ENCODE data around the gene CLDN4.
"Not testable (repeated sequence)": the region's sequence is repeated elsewhere in the genome, so short reads cannot be mapped to it uniquely, and the experiment has no call there.

CLDN4 gene

DNA sequence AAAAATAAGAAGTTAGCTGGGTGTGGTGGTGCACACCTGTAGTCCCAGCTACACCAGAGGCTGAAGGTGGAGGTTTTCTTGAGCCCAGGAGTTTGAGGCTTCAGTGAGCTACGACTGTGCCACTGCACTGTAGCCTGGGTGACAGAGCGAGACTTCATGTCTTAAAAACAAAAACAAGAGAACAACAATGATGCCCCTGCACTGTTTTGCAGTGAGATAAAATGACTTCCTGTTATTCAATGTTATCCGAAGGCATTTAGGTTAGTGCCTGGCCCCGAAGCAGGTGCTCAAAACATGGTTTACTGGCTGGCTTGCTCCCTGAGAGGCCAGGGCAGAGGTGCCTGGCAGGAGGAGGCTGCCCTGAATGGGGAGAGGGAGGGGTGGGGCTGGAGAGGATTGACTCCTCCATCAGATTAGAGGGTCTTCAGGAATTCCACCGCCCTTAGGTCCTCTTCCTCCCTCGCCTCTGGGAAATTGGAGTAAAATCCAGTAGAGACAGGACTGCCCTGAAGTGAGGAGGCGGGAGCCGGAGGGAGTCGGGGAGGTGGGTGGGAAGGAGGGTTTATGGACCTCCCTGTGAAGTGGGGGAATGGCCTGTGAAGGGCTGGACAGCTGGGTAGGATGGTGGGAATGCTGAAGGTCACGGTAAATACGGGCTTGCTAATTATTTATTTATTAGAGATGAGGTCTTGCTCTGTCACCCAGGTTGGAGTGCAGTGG, 6.8 kb upstream of the CLDN4 start:
- no peak for DNase-seq

DNA sequence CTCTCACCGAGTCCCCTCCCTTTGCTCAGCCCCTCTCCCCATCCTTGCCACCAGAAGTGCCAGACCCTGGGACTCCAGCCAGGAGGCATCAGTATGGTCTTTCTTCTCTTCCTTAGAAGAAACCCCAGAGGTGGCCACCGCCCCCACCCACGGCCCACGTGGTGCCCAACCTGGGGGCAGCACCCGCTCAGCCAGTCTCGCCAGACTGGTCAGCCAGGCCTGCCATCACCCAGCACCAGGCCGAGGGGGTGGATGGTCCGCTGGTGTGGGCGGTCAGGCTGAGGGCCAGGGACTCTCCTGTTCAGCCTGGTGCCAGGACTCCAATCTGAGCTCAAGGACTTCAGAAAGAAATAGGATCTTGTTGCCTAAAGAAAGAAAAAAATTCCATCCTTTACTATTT, 5.8 kb upstream of the CLDN4 start:
- DNase-seq = no peak

GRCh38 chr7:73827567-73828106, 3.2 kb upstream of the CLDN4 start:
- DNase-seq = peak; percentile 91

DNA sequence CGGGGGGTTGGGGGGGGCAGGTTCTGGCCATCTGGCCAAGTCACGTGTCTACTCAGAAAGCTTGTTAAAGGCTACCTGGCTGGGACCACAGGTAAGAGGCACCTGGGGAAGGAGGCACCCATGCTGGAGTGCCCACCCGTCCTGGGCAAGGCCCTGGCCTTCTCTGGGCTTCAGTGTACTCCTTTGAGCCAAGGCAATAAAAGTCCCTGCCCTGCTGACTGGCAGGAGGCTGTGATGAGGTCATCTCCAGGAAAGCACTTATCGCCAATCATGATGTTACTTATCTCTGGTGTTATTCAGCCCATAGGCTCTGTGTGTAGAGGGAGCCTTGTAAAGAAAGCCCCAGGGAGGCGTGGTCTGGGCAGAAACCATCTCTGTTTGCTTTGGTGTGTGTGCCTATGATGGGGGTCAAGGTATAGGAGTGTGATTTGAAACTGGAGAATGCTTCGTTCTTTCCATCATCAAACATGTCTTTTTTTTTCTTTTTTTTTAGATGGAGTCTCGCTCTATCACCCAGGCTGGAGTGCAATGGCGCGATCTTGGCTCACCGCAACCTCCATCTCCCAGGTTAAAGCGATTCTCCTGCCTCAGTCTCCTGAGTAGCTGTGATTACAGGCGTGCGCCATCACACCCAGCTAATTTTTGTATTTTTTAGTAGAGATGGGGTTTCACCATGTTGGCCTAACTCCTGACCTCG, 2.5 kb upstream of the CLDN4 start:
- DNase-seq = peak; percentile 90

GRCh38 chr7:73828972-73829371, 1.8 kb upstream of the CLDN4 start:
- no peak for DNase-seq

DNA sequence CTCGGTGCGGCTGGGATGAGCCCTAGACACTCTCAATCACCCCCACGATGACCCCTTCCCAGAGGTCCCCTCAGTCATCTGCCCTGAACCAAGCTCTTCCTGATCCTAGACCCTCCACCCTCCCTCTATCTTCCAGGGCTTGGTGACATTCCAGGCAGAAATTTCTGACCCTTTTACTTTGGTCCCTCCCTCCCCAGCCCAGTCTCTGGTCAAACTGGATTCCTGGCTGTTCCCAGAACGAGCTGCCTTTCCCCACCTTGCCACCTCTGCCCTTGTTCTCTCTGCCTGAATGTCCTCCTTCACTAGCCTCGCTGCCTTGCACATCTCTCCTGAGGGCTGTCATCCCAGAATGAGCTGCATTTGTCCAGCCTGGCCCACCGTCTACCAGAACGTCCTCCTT, 1.3 kb upstream of the CLDN4 start:
- no peak for DNase-seq

- DNase-seq = no peak
Observed at GRCh38 chr7:73829921-73830680, 695 bp upstream of the CLDN4 start.

- no peak for DNase-seq
Observed at GRCh38 chr7:73831584-73831833, 713 bp downstream of the CLDN4 start.

DNA sequence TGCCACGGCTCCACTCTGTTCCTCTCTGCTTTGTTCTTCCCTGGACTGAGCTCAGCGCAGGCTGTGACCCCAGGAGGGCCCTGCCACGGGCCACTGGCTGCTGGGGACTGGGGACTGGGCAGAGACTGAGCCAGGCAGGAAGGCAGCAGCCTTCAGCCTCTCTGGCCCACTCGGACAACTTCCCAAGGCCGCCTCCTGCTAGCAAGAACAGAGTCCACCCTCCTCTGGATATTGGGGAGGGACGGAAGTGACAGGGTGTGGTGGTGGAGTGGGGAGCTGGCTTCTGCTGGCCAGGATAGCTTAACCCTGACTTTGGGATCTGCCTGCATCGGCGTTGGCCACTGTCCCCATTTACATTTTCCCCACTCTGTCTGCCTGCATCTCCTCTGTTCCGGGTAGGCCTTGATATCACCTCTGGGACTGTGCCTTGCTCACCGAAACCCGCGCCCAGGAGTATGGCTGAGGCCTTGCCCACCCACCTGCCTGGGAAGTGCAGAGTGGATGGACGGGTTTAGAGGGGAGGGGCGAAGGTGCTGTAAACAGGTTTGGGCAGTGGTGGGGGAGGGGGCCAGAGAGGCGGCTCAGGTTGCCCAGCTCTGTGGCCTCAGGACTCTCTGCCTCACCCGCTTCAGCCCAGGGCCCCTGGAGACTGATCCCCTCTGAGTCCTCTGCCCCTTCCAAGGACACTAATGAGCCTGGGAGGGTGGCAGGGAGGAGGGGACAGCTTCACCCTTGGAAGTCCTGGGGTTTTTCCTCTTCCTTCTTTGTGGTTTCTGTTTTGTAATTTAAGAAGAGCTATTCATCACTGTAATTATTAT, 1.2 kb downstream of the CLDN4 start:
- DNase-seq = peak; percentile 64

- DNase-seq = no peak
Observed at GRCh38 chr7:73832806-73833205, 2.0 kb downstream of the CLDN4 start.

- DNase-seq = no peak
Observed at GRCh38 chr7:73833251-73833919, 2.6 kb downstream of the CLDN4 start.

DNA sequence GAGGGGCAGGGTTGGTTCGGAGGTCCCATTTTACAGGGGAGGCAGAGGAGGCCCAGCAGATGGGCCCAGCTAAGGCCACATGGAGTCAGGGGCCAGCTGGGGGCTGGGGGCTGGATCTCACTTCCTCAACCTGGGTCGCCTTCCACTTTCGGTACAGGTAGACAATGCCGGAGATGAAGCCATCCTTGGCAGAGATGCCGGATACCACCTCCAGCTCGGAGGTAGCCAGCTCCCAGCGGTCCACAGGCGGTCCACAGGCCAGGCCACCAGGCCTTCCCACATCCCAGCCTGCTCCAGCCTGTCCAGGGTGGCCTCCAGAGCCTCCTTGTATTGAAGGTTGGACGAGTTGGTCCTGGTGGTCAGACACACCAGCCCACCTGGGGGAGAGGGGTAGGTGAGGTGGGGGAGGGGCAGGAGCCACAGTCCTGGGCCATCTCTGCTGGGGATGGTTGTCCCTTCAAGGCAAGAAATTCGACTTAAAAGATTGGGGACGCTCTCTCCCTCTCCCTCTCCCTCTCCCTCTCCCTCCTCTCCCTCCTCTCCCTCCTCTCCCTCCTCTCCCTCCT, 3.9 kb downstream of the CLDN4 start:
- no peak for DNase-seq

DNA sequence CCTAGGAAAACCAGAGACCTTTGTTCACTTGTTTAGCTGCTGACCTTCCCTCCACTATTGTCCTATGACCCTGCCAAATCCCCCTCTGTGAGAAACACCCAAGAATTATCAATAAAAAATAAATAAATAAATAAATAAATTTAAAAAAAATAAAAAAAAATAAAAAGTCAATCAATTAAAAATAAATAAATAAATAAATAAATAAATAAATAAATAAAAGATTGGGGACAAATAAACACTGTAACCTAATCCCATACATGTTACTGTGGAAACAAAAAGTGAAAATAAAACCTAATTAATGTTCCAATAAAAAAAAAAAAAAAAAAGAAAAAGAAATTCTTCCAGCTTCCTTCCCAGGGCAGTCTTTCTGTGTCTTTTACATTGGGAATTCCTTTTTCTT, 6.4 kb downstream of the CLDN4 start:
- DNase-seq = not testable (repeated sequence)

DNA sequence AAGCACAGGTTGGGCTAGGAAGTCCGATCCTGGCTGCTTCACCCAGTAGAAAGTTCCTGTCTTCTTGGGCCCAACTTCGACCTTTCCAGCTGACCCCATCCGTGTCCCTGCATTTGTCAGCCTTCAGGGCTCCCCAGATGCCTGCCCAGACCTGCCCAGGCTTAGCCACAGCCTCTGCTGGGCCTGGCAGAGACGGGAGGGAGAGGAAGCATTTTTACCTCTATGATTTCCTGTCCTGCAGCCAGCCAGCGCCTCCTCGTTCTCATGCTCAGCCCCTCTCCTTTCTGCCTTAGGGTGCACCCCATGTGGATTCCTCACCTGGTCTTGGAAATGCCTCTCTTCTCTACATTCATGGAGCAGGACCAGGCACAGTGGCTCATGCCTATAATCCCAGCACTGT, 7.8 kb downstream of the CLDN4 start:
- no peak for DNase-seq

GRCh38 chr7:73839290-73839689, 8.5 kb downstream of the CLDN4 start:
- DNase-seq = no peak

DNA sequence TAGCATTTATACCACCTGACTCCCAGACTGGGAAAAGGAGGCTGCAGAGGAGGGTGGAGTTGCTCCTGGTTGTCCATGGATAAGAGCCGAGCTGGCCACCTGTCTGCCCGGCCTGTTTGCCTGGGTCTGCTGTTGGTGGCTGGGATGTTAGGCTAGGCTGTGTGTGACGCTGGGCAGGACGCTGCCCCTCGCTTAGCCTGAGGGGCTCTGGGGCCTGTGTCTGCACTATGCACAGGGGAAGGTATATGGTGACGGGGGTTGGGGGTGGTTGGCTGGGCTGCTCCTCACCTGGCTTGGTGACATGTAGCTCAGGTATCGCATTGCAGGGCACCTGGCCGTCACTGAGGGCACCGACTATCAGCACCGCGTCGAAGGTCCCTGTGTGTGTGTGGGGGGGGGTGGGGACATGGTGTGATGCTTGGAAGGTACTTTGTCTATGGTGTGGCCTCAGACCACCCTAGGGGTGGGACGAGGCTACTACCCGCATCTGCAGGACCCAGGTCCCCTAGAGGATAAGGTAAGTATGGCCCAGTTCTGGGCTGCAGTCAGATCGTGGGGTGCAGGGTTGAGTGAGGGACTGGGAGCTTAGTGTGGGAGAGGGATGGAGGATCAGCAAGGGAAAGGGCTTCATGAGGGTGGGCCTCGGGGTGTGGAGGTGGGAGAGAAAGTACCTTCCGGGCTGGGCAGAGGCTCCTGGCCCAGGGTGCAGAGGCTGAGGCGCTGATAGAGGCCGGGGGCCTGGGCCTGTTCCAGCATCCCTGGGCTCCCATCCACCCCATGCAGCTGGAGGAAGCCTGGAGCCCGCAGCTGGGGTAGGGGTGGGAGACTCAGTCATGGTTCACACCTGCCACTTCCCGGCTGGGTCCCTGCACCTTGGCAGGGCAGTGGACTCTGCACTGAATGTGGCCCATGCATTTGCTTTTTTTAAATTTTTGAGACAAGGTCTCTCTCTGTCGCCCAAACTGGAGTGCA, 9.2 kb downstream of the CLDN4 start:
- DNase-seq = no peak

DNA sequence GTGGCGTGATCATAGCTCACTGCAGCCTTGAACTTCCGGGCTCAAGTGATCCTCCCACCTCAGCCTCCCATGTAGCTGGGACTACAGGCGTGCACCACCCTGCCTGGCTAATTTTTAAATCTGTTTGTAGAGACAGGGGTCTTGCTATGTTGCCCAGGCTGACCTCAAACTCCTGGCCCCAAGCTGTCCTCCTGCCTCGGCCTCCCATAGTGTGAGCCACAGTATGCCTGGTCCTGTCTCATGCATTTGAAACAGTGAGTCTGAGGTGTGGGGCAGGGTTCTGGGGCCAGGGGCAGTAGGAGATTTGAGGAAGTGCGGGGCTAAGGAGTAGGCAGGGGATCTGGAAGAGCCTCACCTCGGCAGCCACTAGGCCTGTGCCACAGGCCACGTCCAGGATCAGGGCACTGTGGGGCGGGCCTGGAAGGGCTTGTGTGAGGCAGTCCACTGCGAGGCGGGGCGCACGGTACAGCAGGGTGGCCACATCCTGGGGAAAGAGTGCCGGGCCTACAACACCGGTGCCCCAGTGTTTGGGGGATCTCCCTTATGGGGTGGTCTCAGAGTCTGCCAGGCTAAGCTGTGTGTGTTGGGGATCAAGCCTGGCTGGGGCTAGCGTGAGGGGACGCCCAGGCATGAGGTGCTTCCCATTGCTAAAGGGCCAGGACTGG, 10.1 kb downstream of the CLDN4 start:
- DNase-seq = no peak

DNA sequence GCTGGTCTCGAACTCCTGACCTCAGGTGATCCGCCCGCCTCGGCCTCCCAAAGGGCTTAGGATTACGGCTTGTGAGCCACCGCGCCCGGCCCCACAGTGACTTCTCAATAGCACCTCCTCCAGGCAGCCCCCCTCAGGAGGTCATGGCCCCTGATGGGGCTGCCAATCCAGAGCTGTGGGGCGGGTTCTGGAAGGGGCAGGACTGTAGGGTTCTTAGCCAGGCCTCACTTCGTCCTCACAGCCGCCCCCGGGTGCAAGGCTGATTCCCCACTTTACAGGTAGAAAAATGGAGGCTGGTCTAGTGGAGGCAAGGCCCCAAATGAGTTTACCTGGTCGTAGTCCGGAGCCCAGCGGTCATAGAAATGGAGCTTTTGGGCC, 10.9 kb downstream of the CLDN4 start:
- DNase-seq = no peak

DNA sequence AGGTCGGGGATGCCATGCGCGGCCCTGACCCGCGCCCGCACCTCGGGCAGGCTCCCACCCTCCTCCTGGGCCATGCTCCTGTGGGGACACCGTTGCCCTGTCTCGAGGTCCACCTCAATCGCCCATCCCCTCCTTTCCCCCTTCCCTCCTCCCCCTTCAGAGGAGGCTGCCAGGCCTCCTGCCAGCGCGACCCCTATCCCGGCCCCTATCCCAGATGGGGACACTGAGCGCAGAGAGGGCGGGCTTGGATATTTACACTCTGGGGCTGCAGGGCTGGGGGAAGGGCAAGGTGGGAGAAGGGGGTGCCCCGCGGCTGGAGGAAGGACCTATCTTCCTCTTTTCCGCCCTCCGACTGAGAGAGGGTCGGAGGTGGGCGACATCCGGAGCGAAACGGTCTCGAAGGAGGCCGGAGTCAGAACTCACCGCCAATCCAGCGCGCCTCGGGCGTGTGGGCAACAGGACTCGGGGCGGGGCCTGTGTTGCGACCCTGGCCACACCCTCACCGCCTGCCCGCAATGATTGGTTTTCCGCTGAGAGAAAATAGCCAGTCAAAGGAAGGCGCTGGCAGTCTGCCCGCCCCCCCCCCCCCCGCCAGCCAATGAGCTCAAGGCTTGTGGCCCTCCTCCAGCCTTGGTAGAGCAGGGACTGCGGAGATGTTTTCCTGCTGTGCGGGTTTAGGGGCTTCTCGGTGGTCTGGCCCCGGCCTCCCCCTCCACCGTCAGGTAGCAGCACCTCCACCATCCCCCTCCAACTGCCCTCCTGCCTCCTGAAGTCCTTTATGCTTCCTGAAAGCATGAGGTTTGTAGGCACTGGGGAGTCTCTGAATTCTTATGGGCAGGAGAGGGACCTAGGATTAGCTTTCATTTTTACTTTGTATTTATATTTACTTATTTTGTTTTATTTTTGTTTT, 11.5 kb downstream of the CLDN4 start, which contains the start of gene METTL27:
Gene METTL27 (minus strand): TSS at position 450 of the 910 bp plus-strand sequence. CDS start 376 bp downstream, at position 74.
- peak; percentile 67 for DNase-seq
